Gastroesophageal sphincter (tissue), 3 donors: ENCODE data around the gene FNDC3B.

ENCODE experiments used
- CTCF ChIP-seq, 4 experiments: fragments of 200-600 bp in 2 of 4; fragments of 450-650 bp in 2 of 4; sonication (generic) in 1 of 4; IDR thresholded peaks; one replicate each; pipeline ENCODE4 v1.5.1; 2017 to 2019; ENCODE audit warnings: antibody characterized with exemption in 4 of 4, mild to moderate bottlenecking in 2 of 4, moderate library complexity in 2 of 4
- POLR2A ChIP-seq, 2 donors: fragments of 450-650 bp; IDR thresholded peaks; one replicate each; pipeline ENCODE4 v1.6.1; 2017; ENCODE audit warnings: antibody characterized with exemption in 2 of 2, mild to moderate bottlenecking in 2 of 2, moderate library complexity in 1 of 2

- TF ChIP-seq CTCF (IDR thresholded peaks at IDR 0.05), result no peak
- no peak for TF ChIP-seq POLR2A (IDR thresholded peaks at IDR 0.05)
These were observed 148.1 kb downstream of the FNDC3B start for GRCh38 chr3:172187511-172187910.
